GM12872 (cell line): ENCODE results near the gene PDK4.

Source experiments
- TF ChIP-seq, protein P1 (sequence below): IDR thresholded peaks from 3 replicates; pipeline ENCODE4 v1.5.1; 2011; ENCODE audit warnings: low read depth, mild to moderate bottlenecking, low read length, moderate library complexity; ENCODE audit not compliant: insufficient read depth

PDK4 gene

GRCh38 chr7:95582578-95583293 lies 13.6 kb downstream of the PDK4 start:
- TF ChIP-seq, protein P1, sequence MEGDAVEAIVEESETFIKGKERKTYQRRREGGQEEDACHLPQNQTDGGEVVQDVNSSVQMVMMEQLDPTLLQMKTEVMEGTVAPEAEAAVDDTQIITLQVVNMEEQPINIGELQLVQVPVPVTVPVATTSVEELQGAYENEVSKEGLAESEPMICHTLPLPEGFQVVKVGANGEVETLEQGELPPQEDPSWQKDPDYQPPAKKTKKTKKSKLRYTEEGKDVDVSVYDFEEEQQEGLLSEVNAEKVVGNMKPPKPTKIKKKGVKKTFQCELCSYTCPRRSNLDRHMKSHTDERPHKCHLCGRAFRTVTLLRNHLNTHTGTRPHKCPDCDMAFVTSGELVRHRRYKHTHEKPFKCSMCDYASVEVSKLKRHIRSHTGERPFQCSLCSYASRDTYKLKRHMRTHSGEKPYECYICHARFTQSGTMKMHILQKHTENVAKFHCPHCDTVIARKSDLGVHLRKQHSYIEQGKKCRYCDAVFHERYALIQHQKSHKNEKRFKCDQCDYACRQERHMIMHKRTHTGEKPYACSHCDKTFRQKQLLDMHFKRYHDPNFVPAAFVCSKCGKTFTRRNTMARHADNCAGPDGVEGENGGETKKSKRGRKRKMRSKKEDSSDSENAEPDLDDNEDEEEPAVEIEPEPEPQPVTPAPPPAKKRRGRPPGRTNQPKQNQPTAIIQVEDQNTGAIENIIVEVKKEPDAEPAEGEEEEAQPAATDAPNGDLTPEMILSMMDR = no peak

GRCh38 chr7:95581467-95581866 lies 14.8 kb downstream of the PDK4 start:
- TF ChIP-seq, protein P1 = no peak

GRCh38 chr7:95579318-95579717 lies 17.0 kb downstream of the PDK4 start:
- TF ChIP-seq, protein P1 = no peak

GRCh38 chr7:95578299-95578855 lies 17.9 kb downstream of the PDK4 start:
- TF ChIP-seq, protein P1 = no peak

DNA sequence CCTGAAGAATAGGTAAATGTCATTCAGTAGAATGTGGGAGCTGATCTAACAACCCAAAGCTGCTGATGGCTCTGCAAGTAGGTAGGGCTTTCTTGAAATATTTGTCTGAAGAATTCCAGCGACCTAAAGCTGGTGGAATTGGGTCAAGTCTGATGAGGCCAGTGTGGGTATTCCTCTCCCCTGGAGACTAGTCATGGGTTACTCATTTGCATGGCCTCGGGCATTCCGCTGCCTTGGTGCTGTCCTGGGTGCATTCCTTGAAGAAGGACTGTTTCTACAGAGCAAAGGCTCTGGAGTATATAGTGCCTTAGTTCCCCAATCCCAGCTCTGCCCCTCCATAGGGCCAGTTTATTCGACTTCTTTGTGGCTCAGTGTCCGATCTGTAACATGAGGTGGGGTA lies 19.2 kb downstream of the PDK4 start:
- TF ChIP-seq, protein P1 = no peak

DNA sequence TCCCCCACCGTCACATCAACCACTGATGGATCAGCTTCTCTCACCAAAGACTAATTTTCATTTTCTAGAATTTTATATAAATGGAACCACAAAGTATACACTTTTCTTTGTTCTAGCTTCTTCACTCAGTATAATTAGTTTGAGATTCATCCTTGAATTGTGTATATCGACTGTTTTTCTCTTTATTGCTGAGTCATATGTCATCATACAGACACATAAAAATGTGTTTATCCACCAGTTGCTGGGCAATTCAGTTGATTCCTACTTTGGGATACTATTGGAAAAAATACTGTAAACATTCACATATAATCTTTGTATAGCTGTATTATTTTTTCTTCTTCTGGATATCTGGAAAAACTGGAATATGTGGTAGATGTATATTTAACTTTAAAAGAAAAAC lies 26.6 kb downstream of the PDK4 start:
- TF ChIP-seq, protein P1 = no peak

DNA sequence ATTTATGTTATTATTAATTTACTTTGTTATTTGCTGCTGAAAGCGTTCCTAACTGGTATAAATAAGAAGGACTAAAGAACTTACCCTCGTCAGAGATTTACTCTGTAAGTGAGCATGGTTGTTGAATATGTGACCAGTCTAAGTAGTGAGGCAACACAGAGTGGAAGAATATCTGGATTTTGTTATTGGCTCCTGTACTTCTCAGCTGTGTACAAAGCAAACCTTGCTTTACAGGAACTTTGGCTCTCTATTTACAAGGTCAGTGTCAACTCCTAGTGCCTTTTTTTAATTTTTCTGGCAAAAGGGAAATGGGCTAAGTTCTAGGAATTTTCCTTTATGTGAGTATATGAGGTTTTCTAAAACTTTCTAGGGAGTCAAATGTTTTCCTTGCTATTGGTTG lies 35.6 kb downstream of the PDK4 start:
- TF ChIP-seq, protein P1 = no peak

- TF ChIP-seq, protein P1 = no peak
Observed at GRCh38 chr7:95558864-95559263, 37.5 kb downstream of the PDK4 start.
